Ovary (tissue), 3 donors: ENCODE data around the gene PTPN20.
"Not testable (repeated sequence)": the region's sequence is repeated elsewhere in the genome, so short reads cannot be mapped to it uniquely, and the experiment has no call there.

Experiments
- CTCF ChIP-seq, 3 donors: fragments of 450-650 bp in 2 of 3; fragments of 200-600 bp in 1 of 3; IDR thresholded peaks; one replicate each; pipeline versions ENCODE4 v1.5.1 to v1.8.0; 2016 to 2022; ENCODE audit warnings: antibody characterized with exemption in 3 of 3, mild to moderate bottlenecking in 1 of 3
- EP300 ChIP-seq: sonication (generic); formaldehyde crosslinking; IDR thresholded peaks from one replicate; pipeline ENCODE4 v1.6.1; 2017; ENCODE audit warnings: antibody characterized with exemption
- donor health status: DM: no; HTN: no; CAD: no.

DNA sequence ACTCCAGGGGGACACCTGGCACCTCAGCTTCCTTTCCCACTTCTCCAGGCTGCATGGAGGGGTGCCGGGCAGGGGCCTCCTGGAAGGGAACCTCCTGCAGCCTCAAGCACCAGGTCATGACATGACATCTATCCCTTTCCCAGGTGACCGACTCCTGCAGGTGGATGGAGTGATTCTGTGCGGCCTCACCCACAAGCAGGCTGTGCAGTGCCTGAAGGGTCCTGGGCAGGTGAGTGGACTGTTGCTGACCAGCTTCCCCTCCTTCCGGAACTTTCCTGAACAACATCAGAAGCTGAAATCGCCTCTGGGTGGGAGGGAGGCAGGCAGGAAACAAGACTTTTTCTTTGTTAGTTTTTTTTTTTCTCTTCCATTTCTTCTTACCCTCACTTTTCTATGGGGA is 34.5 kb upstream of the PTPN20 start:
- TF ChIP-seq EP300; CTCF (IDR thresholded peaks at IDR 0.05): not testable (repeated sequence)
